ENCODE measurements around the gene MYOM3.

MYOM3 gene

GRCh38 chr1:24127134-24127800 is 15.3 kb upstream of the MYOM3 start:
- TF ChIP-seq CTCF (IDR thresholded peaks at IDR 0.05; ENCODE audit: low read depth, low read length, missing control alignments), result no peak
- H3K4me3 ChIP-seq (ENCODE audit: low read depth, low read length), result no peak overlapping the region
- no peak for DNase-seq (ENCODE audit: low read depth)

- TF ChIP-seq CTCF (IDR thresholded peaks at IDR 0.05; ENCODE audit: low read depth, low read length, missing control alignments), result no peak
- no peak overlapping the region for H3K4me3 ChIP-seq (ENCODE audit: low read depth, low read length)
- no peak for DNase-seq (ENCODE audit: low read depth)
Measured at GRCh38 chr1:24126672-24127023, 14.7 kb upstream of the MYOM3 start.

GRCh38 chr1:24126018-24126671 is 14.2 kb upstream of the MYOM3 start:
- DNase-seq (ENCODE audit: low read depth), result no peak
- no peak for TF ChIP-seq CTCF (IDR thresholded peaks at IDR 0.05; ENCODE audit: low read depth, low read length, missing control alignments)
- no peak overlapping the region for H3K4me3 ChIP-seq (ENCODE audit: low read depth, low read length)

GRCh38 chr1:24125456-24125855 is 13.5 kb upstream of the MYOM3 start:
- no peak for DNase-seq (ENCODE audit: low read depth)
- TF ChIP-seq CTCF (IDR thresholded peaks at IDR 0.05; ENCODE audit: low read depth, low read length, missing control alignments), result no peak
- H3K4me3 ChIP-seq (ENCODE audit: low read depth, low read length), result no peak overlapping the region

- no peak for DNase-seq (ENCODE audit: low read depth)
- TF ChIP-seq CTCF (IDR thresholded peaks at IDR 0.05; ENCODE audit: low read depth, low read length, missing control alignments), result no peak
- H3K4me3 ChIP-seq (ENCODE audit: low read depth, low read length), result no peak overlapping the region
Measured at GRCh38 chr1:24124980-24125379, 13.0 kb upstream of the MYOM3 start.

GRCh38 chr1:24123611-24124010 is 11.7 kb upstream of the MYOM3 start:
- no peak for TF ChIP-seq CTCF (IDR thresholded peaks at IDR 0.05; ENCODE audit: low read depth, low read length, missing control alignments)
- H3K4me3 ChIP-seq (ENCODE audit: low read depth, low read length), result no peak overlapping the region
- no peak for DNase-seq (ENCODE audit: low read depth)

- no peak overlapping the region for H3K4me3 ChIP-seq (ENCODE audit: low read depth, low read length)
- no peak for DNase-seq (ENCODE audit: low read depth)
- no peak for TF ChIP-seq CTCF (IDR thresholded peaks at IDR 0.05; ENCODE audit: low read depth, low read length, missing control alignments)
Measured at GRCh38 chr1:24122776-24123175, 10.8 kb upstream of the MYOM3 start.
